ENCODE data around the gene ATRIP.

Gene ATRIP

DNA sequence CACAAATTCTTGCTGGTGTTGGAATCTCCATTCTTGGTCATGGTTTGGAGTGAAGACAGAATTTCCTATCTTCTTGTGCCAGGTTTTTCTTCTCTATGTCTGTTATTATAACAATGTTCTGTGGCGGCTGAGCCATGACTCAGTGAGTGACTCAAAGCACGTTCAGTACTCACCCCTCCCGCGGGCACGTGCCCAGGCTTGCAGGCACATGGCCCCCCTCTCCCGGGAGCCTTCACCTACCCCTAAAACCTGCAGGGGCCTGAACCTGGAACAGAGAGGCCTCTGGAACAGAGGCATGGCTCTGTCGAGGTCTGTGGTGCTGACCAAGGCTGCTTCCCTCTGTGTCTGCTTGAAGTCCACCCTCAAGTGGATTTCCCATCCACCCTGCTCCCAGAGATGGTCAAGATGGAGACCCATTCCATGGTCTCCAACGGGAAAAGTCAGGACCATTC, 44.2 kb upstream of the ATRIP start:
- H3K27ac ChIP-seq = peak overlapping the region; percentile 8; the same call in 1 of the 2 replicates
- TF ChIP-seq, protein P1, sequence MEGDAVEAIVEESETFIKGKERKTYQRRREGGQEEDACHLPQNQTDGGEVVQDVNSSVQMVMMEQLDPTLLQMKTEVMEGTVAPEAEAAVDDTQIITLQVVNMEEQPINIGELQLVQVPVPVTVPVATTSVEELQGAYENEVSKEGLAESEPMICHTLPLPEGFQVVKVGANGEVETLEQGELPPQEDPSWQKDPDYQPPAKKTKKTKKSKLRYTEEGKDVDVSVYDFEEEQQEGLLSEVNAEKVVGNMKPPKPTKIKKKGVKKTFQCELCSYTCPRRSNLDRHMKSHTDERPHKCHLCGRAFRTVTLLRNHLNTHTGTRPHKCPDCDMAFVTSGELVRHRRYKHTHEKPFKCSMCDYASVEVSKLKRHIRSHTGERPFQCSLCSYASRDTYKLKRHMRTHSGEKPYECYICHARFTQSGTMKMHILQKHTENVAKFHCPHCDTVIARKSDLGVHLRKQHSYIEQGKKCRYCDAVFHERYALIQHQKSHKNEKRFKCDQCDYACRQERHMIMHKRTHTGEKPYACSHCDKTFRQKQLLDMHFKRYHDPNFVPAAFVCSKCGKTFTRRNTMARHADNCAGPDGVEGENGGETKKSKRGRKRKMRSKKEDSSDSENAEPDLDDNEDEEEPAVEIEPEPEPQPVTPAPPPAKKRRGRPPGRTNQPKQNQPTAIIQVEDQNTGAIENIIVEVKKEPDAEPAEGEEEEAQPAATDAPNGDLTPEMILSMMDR (IDR thresholded peaks at IDR 0.05) = no peak
- TF ChIP-seq ZFX (IDR thresholded peaks at IDR 0.05; ENCODE audit: borderline replicate concordance) = no peak

DNA sequence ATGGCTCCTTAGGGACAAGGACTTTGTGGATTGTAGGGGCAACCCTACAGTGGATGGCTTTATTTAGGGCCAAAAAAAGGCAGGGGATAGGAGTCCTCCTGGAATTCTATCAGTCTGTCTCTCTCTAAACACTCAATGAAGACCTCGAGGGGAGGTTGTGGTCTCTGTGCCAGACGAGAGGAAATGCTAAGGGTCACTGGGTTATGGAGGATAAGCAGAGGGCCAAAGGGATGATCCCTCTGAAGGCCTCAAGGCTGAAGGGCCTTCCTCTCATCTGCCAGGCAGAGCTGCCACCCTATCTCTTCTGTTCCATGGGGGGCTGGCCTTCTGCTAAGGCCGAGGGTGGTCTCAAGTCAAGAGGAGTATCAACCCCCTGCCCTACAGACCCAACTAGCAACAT, 43.6 kb upstream of the ATRIP start:
- H3K27ac ChIP-seq = no peak overlapping the region
- TF ChIP-seq, protein P1 (IDR thresholded peaks at IDR 0.05) = no peak
- no peak for TF ChIP-seq ZFX (IDR thresholded peaks at IDR 0.05; ENCODE audit: borderline replicate concordance)

DNA sequence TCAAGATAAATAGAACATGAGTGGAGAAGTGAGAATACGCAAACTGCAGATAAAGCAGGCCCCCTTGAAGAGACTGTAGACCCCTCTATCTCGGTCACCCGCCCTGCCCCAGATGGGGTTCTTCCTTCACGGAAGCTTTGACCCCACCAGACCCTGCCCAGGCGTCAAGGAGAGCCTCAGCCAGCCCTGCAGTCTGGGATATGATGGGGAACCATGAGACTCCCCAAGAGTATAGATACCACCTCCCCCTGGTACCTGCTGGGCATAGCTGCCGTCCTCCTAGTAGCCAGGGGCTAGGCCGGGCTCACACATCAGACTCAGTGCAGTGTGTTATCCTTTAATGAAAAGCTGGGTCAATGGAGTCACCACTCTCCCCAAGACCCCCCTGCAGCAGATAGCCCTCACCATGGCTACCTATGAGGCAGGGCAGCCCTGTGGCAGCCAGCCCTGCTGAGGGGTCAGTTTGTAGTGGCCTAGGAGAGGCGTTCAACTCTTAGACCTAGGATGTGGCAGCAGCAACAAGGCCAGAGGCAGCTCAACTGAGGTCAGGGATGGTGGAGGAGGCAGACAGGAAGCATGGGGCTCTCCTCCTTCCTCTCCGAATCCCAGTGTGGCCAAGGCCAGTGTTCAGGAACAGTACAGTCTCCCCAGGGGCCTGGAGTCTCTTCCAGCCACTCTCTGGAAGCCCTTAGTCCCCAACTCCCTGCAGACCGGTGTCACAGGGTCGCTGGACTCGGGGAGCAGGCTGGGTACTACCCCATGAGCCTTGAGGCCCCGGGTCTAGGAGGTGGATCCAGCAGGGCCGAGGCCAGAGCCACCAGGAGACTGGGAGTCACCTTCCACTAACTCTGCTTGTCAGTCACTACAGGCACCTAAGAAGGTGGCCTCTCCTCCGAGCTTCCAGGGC, 42.8 kb upstream of the ATRIP start:
- no peak overlapping the region for H3K27ac ChIP-seq
- no peak for TF ChIP-seq ZFX (IDR thresholded peaks at IDR 0.05; ENCODE audit: borderline replicate concordance)
- TF ChIP-seq, protein P1 (IDR thresholded peaks at IDR 0.05) = no peak

DNA sequence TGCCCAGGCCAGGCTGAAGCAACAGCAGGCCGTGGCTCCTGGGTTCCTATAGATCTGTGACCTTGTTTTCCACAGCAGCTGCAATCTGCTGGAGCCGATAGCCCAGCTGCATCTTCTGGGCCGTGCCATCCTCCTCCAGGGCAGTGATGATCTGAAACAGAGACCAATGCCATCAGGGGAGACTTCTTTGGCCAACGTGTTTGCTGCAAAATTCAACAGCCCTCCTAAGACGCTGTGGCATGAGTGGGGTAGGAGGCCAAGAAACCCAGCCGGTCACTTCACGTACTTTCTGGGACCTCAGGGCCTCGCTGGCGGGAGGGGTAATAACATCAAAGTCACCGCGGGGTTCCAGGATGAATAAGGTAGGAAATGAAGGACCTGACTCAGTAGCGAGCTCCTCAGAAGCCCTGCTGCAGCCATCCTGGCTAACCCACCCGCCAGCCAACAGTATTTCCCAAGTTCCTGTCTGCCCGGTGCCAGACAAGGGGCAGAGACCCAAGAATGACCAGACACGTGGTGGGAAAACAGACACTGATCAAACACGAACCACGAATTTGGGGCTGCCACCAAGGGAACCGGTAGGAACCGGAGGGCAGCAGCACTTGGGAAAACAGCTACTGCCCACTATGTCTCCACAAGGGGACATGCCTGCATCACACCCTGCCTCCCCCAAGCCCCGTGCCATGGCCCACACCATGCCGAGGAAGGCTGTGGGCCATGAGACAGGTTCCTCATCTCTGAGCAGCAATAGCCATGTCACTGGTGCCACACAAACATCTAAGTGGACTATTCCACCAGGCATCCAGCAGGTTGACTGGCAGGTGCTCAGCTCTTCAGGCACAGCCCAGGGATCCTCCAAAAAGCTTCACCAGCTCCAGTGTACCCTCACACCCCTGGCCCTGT, 41.8 kb upstream of the ATRIP start:
- no peak overlapping the region for H3K27ac ChIP-seq
- TF ChIP-seq, protein P1 (IDR thresholded peaks at IDR 0.05) = no peak
- no peak for TF ChIP-seq ZFX (IDR thresholded peaks at IDR 0.05; ENCODE audit: borderline replicate concordance)

DNA sequence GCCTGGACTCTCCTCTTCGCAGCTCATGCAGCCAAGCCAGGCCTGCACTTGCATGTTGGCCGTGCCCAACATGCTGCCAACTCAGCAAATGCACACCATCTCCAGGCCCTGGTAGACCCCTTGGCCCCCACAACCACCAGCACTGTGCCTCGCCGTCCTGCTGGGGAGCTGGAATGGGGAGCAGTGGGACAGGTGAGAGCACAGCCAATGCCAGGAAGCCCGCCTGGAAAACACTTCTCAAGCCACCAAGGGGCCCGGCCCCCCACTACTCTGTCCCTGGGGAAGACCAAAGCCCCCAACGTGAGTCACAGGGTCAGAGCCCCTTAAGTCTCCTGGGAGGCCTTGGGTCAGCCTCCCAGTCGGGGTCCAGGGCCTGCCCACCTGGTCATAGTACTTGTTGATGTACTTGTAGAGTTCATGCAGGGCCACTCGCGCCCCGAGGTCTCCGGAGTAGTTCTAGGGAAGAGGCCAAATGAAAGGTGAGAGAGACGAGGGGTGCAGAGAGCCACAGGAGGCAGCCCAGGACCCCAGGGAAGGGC, 41.1 kb upstream of the ATRIP start:
- H3K27ac ChIP-seq = no peak overlapping the region
- TF ChIP-seq, protein P1 (IDR thresholded peaks at IDR 0.05) = no peak

DNA sequence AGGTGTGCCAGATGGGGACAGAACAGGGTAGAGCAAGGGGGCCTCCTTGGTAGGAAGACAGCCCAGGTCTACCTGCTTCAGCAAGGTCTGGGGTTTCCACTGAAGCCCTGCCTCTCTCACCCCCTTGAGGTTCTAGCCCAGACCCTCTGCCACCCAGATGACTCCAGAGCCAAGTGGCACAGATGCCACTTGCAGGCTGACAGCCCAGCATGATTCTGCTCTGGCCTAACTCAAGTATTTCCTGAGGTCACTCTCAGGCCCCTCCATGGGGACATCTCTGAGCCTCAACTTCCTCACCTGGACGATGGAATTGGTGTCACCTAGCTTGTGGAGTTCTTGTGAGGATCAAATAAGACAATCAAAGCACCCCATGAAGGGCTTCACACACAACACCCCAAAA, 40.6 kb upstream of the ATRIP start:
- no peak for TF ChIP-seq ZFX (IDR thresholded peaks at IDR 0.05; ENCODE audit: borderline replicate concordance)
- TF ChIP-seq, protein P1 (IDR thresholded peaks at IDR 0.05) = no peak
- H3K27ac ChIP-seq = no peak overlapping the region

All from 22Rv1 (cell line).